H9 (cell line): ENCODE results near the gene TSTD2. TPM values are rescaled to one million over a fixed set of nuclear protein-coding genes. Genes with fewer than 3 reads are reported as not detected.

Experiments used
- DNase-seq: peaks from one replicate; pipeline ENCODE4 v3.0.0-alpha.2; 2017
- H2AFZ ChIP-seq: one replicate; pipeline ENCODE4 v1.6.1; 2013; ENCODE audit warnings: mild to moderate bottlenecking, low read length, control low read depth, moderate library complexity
- H2AK5ac ChIP-seq: 2 replicates; pipeline ENCODE4 v1.6.1; 2013; ENCODE audit warnings: low read length, control low read depth, mixed read lengths; ENCODE audit not compliant: insufficient read length
- H2BK120ac ChIP-seq: one replicate; pipeline ENCODE4 v1.6.1; 2013; ENCODE audit warnings: low read depth, mild to moderate bottlenecking, low read length, control low read depth, inconsistent platforms; ENCODE audit not compliant: poor library complexity, severe bottlenecking
- H2BK12ac ChIP-seq: 2 replicates; pipeline ENCODE4 v1.6.1; 2013; ENCODE audit warnings: low read length, control low read depth, mixed read lengths, low read depth; ENCODE audit not compliant: insufficient read length
- H2BK15ac ChIP-seq: 2 replicates; pipeline ENCODE4 v1.6.1; 2013; ENCODE audit warnings: low read depth, low read length, control low read depth
- H2BK20ac ChIP-seq: one replicate; pipeline ENCODE4 v1.6.1; 2013; ENCODE audit warnings: low read depth, mild to moderate bottlenecking, low read length, control low read depth, inconsistent platforms; ENCODE audit not compliant: poor library complexity, severe bottlenecking
- H2BK5ac ChIP-seq: 2 replicates; pipeline ENCODE4 v1.6.1; 2013; ENCODE audit warnings: low read length, control low read depth, mixed read lengths; ENCODE audit not compliant: insufficient read length
- H3K14ac ChIP-seq: 2 replicates; pipeline ENCODE4 v1.6.1; 2013; ENCODE audit warnings: low read length, control low read depth; ENCODE audit not compliant: insufficient read depth
- H3K18ac ChIP-seq: 2 replicates; pipeline ENCODE4 v1.6.1; 2013; ENCODE audit warnings: low read depth, mild to moderate bottlenecking, mixed read lengths, low read length, control low read depth; ENCODE audit not compliant: insufficient read length
- H3K23ac ChIP-seq: 2 replicates; pipeline ENCODE4 v1.6.1; 2013; ENCODE audit warnings: low read length, control low read depth, mixed read lengths, low read depth; ENCODE audit not compliant: insufficient read length
- H3K23me2 ChIP-seq: 2 replicates; pipeline ENCODE4 v1.6.1; 2013; ENCODE audit warnings: low read depth, mild to moderate bottlenecking, mixed read lengths, low read length, control low read depth; ENCODE audit not compliant: insufficient read length, poor library complexity, severe bottlenecking
- H3K27ac ChIP-seq: 2 replicates; pipeline ENCODE4 v1.5.1; 2013; ENCODE audit warnings: low read length, control low read depth, mixed read lengths, low read depth; ENCODE audit not compliant: insufficient read length
- H3K27me3 ChIP-seq: 2 replicates; pipeline ENCODE4 v1.6.1; 2013; ENCODE audit warnings: low read length, control low read depth, inconsistent platforms; ENCODE audit not compliant: insufficient read depth
- H3K4ac ChIP-seq: 2 replicates; pipeline ENCODE4 v1.6.1; 2013; ENCODE audit warnings: low read depth, mild to moderate bottlenecking, control low read depth, inconsistent platforms, low read length, moderate library complexity
- H3K4me1 ChIP-seq: 2 replicates; pipeline ENCODE4 v1.6.1; 2013; ENCODE audit warnings: low read length, control low read depth, inconsistent platforms; ENCODE audit not compliant: insufficient read depth
- H3K4me2 ChIP-seq: 2 replicates; pipeline ENCODE4 v1.6.1; 2013; ENCODE audit warnings: low read length, control low read depth, mixed read lengths; ENCODE audit not compliant: insufficient read length, insufficient read depth
- H3K56ac ChIP-seq: 2 replicates; pipeline ENCODE4 v1.6.1; 2013; ENCODE audit warnings: low read depth, mild to moderate bottlenecking, mixed read lengths, low read length, control low read depth; ENCODE audit not compliant: insufficient read length
- H3K79me1 ChIP-seq: 2 replicates; pipeline ENCODE4 v1.6.1; 2013; ENCODE audit warnings: low read depth, mild to moderate bottlenecking, moderate library complexity, low read length, control low read depth, inconsistent platforms; ENCODE audit not compliant: insufficient read depth, poor library complexity, severe bottlenecking
- H3K79me2 ChIP-seq: 2 replicates; pipeline ENCODE4 v1.6.1; 2013; ENCODE audit warnings: low read length, control low read depth, inconsistent platforms; ENCODE audit not compliant: insufficient read depth
- H3K9ac ChIP-seq: 2 replicates; pipeline ENCODE4 v1.6.1; 2013; ENCODE audit warnings: low read length, control low read depth, mixed read lengths; ENCODE audit not compliant: insufficient read length; ENCODE audit errors: extremely low read depth
- H3K9me3 ChIP-seq: one replicate; pipeline ENCODE4 v1.6.1; 2013; ENCODE audit warnings: low read depth, low read length, inconsistent platforms; ENCODE audit not compliant: control insufficient read depth
- H3T11ph ChIP-seq: one replicate; pipeline ENCODE4 v1.6.1; 2013; ENCODE audit warnings: mild to moderate bottlenecking, low read length, control low read depth, inconsistent platforms
- H4K20me1 ChIP-seq: one replicate; pipeline ENCODE4 v1.6.1; 2013; ENCODE audit not compliant: control insufficient read depth, insufficient read length, insufficient read depth
- H4K5ac ChIP-seq: 2 replicates; pipeline ENCODE4 v1.6.1; 2013; ENCODE audit warnings: low read depth, mild to moderate bottlenecking, mixed read lengths, low read length, control low read depth; ENCODE audit not compliant: insufficient read length
- H4K8ac ChIP-seq: replicated peaks from 2 replicates; pipeline ENCODE4 v1.6.1; 2013; ENCODE audit warnings: low read length, control low read depth, mixed read lengths, low read depth; ENCODE audit not compliant: insufficient read length
- H4K91ac ChIP-seq: 2 replicates; pipeline ENCODE4 v1.6.1; 2013; ENCODE audit warnings: low read depth, mild to moderate bottlenecking, moderate library complexity, mixed read lengths, low read length, control low read depth; ENCODE audit not compliant: insufficient read length
- H3K27ac Mint-ChIP-seq, 3 experiments: 2 replicates in 2 of 3; 3 replicates in 1 of 3; pipeline ENCODE4 v1.8.0; 2020 to 2021; ENCODE audit warnings: mixed read lengths in 3 of 3, mild to moderate bottlenecking in 1 of 3, moderate library complexity in 1 of 3
- H3K27me3 Mint-ChIP-seq: 2 replicates; pipeline ENCODE4 v1.8.0; 2021; ENCODE audit warnings: low read depth, mild to moderate bottlenecking, moderate library complexity, mixed read lengths
- H3K36me3 Mint-ChIP-seq, 3 experiments: 2 replicates in 2 of 3; 3 replicates in 1 of 3; pipeline ENCODE4 v1.8.0; 2020 to 2021; ENCODE audit warnings: low read depth in 3 of 3, mixed read lengths in 3 of 3; ENCODE audit not compliant: insufficient read depth in 1 of 3
- H3K4me1 Mint-ChIP-seq, 2 experiments: 2 replicates each; pipeline ENCODE4 v1.8.0; 2020; ENCODE audit warnings: mixed read lengths in 2 of 2
- H3K4me3 Mint-ChIP-seq, 2 experiments: 2 replicates in 1 of 2; 3 replicates in 1 of 2; pipeline ENCODE4 v1.8.0; 2020 to 2021; ENCODE audit warnings: mild to moderate bottlenecking in 2 of 2, mixed read lengths in 2 of 2, moderate library complexity in 1 of 2
- H3K9me3 Mint-ChIP-seq, 2 experiments: 2 replicates in 1 of 2; 3 replicates in 1 of 2; pipeline ENCODE4 v1.8.0; 2020; ENCODE audit warnings: mild to moderate bottlenecking in 2 of 2, mixed read lengths in 2 of 2, moderate library complexity in 1 of 2
- WGBS: extraction: QIAGEN DNeasy Blood & Tissue Kit; methylation state at CpG from one replicate; pipeline ENCODE4 v1.1.7; 2013; ENCODE audit warnings: missing lambda C conversion rate, low lambda C conversion rate, mixed read lengths; ENCODE audit not compliant: insufficient read length; ENCODE audit errors: extremely low coverage; 5-methylcytosine and 5-hydroxymethylcytosine counted together
- total RNA-seq: library from RNA; stranded (reverse); gene quantifications from 2 replicates; pipeline ENCODE4 v1.2.1, GENCODE V29; 2021
- TF ChIP-seq, protein P1 (sequence below): fragments of 200-600 bp; sonication (generic); conservative IDR thresholded peaks from 3 replicates; pipeline ENCODE4 v1.8.0; 2021; ENCODE audit warnings: antibody characterized with exemption, mild to moderate bottlenecking

Gene TSTD2
- total RNA-seq, 1 experiment from 2014 or later: 23.5 TPM

DNA sequence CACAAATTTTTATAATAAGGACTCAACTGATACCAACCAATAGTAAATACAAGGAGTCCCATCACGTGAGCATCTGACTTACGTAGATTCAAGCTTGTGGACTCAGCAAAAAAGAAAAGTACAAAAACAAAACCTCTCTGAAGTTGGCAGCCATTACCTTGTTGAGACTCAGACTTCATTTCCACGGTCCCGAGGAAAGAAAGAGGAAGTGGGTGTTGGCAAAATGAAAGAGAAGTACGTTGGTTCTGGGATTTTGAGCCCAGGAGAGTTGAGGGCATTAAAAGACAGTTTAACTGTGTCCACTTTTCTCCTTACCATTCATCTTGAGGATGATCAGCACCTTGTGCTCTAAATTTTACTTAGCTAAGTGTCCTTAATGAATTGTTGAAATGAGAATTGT lies 27.2 kb upstream of the TSTD2 start:
- Histone ChIP-seq H3K79me1 (no peaks in the 10 kb centered on the region), H3K4ac (no peak overlapping the region), H3K23ac (no peak overlapping the region), H3K9ac (no peak overlapping the region), H3T11ph (no peak overlapping the region), H2BK120ac (no peak overlapping the region), H2AK5ac (no peak overlapping the region), H4K8ac (no peak overlapping the region), H2BK12ac (no peak overlapping the region), H3K4me2 (no peak overlapping the region), H2BK20ac (no peak overlapping the region), H3K56ac (no peak overlapping the region), H2BK15ac (no peak overlapping the region), H3K27me3 (no peaks in the 10 kb centered on the region), H4K5ac (no peak overlapping the region), H3K18ac (no peak overlapping the region), H3K27ac (no peak overlapping the region), H2AFZ (no peak overlapping the region), H4K20me1 (no peaks in the 10 kb centered on the region), H2BK5ac (no peak overlapping the region), H4K91ac (no peak overlapping the region), H3K4me1 (no peaks in the 10 kb centered on the region), H3K14ac (no peak overlapping the region), H3K9me3 (no peaks in the 10 kb centered on the region), H3K23me2 (no peaks in the 10 kb centered on the region), H3K79me2 (no peaks in the 10 kb centered on the region)
- Mint-ChIP-seq H3K4me1 (no peaks in the 10 kb centered on the region), H3K27ac (no peak overlapping the region), H3K27me3 (no peaks in the 10 kb centered on the region), H3K36me3 (peaks cover 39 to 94% (median 86%) of the 10 kb centered on the region in 3 experiments; a peak in 6 of 7 replicates), H3K4me3 (no peak overlapping the region), H3K9me3 (no peaks in the 10 kb centered on the region)
- no CpG with 5 or more reads among the region's 5 CpGs for WGBS
- no peak for DNase-seq
- TF ChIP-seq, protein P1, sequence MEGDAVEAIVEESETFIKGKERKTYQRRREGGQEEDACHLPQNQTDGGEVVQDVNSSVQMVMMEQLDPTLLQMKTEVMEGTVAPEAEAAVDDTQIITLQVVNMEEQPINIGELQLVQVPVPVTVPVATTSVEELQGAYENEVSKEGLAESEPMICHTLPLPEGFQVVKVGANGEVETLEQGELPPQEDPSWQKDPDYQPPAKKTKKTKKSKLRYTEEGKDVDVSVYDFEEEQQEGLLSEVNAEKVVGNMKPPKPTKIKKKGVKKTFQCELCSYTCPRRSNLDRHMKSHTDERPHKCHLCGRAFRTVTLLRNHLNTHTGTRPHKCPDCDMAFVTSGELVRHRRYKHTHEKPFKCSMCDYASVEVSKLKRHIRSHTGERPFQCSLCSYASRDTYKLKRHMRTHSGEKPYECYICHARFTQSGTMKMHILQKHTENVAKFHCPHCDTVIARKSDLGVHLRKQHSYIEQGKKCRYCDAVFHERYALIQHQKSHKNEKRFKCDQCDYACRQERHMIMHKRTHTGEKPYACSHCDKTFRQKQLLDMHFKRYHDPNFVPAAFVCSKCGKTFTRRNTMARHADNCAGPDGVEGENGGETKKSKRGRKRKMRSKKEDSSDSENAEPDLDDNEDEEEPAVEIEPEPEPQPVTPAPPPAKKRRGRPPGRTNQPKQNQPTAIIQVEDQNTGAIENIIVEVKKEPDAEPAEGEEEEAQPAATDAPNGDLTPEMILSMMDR: no peak
